Endothelial cell of umbilical vein (primary cell): ENCODE data around the gene CD200R1. TPM values are rescaled to one million over a fixed set of nuclear protein-coding genes. Genes with fewer than 3 reads are reported as not detected.

Source experiments
- BruUV-seq: library from RNA; stranded (reverse); fragments of 400-500 nt; replicated peaks from 2 replicates; lab custom pipeline; 2021; lab: Mats Ljungman, UMichigan
- CTCF ChIA-PET: fragments of 300-600, 350-600 bp; sonication (Branson Sonifier 250); formaldehyde crosslinking; loops from one replicate; lab custom pipeline; 2021; ENCODE audit warnings: antibody characterized with exemption, inconsistent platforms; lab: Charles Lee
- POLR2A ChIA-PET: fragments of 300-600, 350-600 bp; sonication (Branson Sonifier 250); formaldehyde crosslinking; loops from one replicate; lab custom pipeline; 2021; ENCODE audit warnings: antibody characterized with exemption, inconsistent platforms; lab: Charles Lee
- DNase-seq: peaks from one replicate; pipeline ENCODE4 v3.0.0-alpha.2; 2011; ENCODE audit warnings: low read depth, low spot score
- FAIRE-seq: peaks from 2 replicates; lab custom pipeline; 2011; peaks lifted over from hg19 to GRCh38; lab: Jason Lieb, UNC
- H2AFZ ChIP-seq: 2 replicates; pipeline ENCODE4 v1.6.0; 2012; ENCODE audit warnings: low read depth, low read length, control low read depth, inconsistent platforms
- H3K27ac ChIP-seq: 2 replicates; pipeline ENCODE4 v1.5.1; 2011; ENCODE audit warnings: low read depth, mild to moderate bottlenecking, control low read depth, low read length, moderate library complexity; ENCODE audit not compliant: insufficient read depth
- H3K27me3 ChIP-seq, 2 experiments: 2 replicates each; pipeline versions ENCODE4 v1.6.0 to v1.6.1; 2011; ENCODE audit warnings: low read length in 2 of 2, mixed read lengths in 1 of 2; ENCODE audit not compliant: control insufficient read depth in 2 of 2, insufficient read depth in 2 of 2
- H3K36me3 ChIP-seq, 2 experiments: 2 replicates in 1 of 2; 3 replicates in 1 of 2; pipeline ENCODE4 v1.5.1; 2011; ENCODE audit warnings: low read length in 2 of 2, mild to moderate bottlenecking in 1 of 2, moderate library complexity in 1 of 2; ENCODE audit not compliant: control insufficient read depth in 2 of 2, insufficient read depth in 2 of 2; ENCODE audit errors: extremely low read depth in 1 of 2
- H3K4me1 ChIP-seq: 3 replicates; pipeline ENCODE4 v1.5.1; 2011; ENCODE audit warnings: mild to moderate bottlenecking, low read length; ENCODE audit not compliant: control insufficient read depth, insufficient read depth; ENCODE audit errors: extremely low read depth
- H3K4me2 ChIP-seq: 2 replicates; pipeline ENCODE4 v1.6.1; 2011; ENCODE audit warnings: low read length, control low read depth, mixed read lengths; ENCODE audit not compliant: insufficient read depth
- H3K4me3 ChIP-seq, 3 experiments: fragments of 200-600 bp in 1 of 3; sonication (generic), shearing (Covaris generic) in 1 of 3; replicated peaks in 1 of 3; 2 replicates each; pipeline ENCODE4 v1.5.1; 2011 to 2016; ENCODE audit warnings: control low read depth in 3 of 3, low read length in 3 of 3, mild to moderate bottlenecking in 2 of 3, inconsistent platforms in 1 of 3, low read depth in 1 of 3, moderate library complexity in 1 of 3; ENCODE audit not compliant: insufficient read depth in 1 of 3
- H3K79me2 ChIP-seq: 2 replicates; pipeline ENCODE4 v1.6.0; 2012; ENCODE audit warnings: low read length, inconsistent platforms; ENCODE audit not compliant: control insufficient read depth, insufficient read depth
- H3K9ac ChIP-seq: replicated peaks from 2 replicates; pipeline ENCODE3; 2011; ENCODE audit warnings: low read length, control low read depth; ENCODE audit not compliant: insufficient read depth; ENCODE audit errors: extremely low read depth
- H3K9me1 ChIP-seq: replicated peaks from 3 replicates; pipeline ENCODE4 v1.6.0; 2011; ENCODE audit warnings: mild to moderate bottlenecking, low read length; ENCODE audit not compliant: control insufficient read depth, insufficient read depth; ENCODE audit errors: extremely low read depth
- H3K9me3 ChIP-seq: replicated peaks from 2 replicates; pipeline ENCODE4 v1.5.1; 2012; ENCODE audit warnings: low read length, inconsistent platforms; ENCODE audit not compliant: control insufficient read depth, insufficient read depth
- H4K20me1 ChIP-seq: replicated peaks from 2 replicates; pipeline ENCODE3; 2011; ENCODE audit warnings: mild to moderate bottlenecking, low read length; ENCODE audit not compliant: control insufficient read depth, insufficient read depth; ENCODE audit errors: extremely low read depth
- CTCF ChIP-seq, 2 donors: IDR thresholded peaks; 1 replicate in 1 of 2; 2 replicates in 1 of 2; pipeline ENCODE4 v1.5.1; 2011; ENCODE audit warnings: low read length in 2 of 2, mild to moderate bottlenecking in 2 of 2, moderate library complexity in 2 of 2, control low read depth in 1 of 2, inconsistent platforms in 1 of 2, low read depth in 1 of 2; ENCODE audit not compliant: insufficient read depth in 1 of 2; ENCODE audit errors: extremely low read depth in 1 of 2
- EZH2 ChIP-seq: IDR thresholded peaks from 2 replicates; pipeline ENCODE4 v1.6.1; 2012; ENCODE audit warnings: borderline replicate concordance, low read depth, mild to moderate bottlenecking, moderate library complexity, low read length, inconsistent platforms; ENCODE audit not compliant: severe bottlenecking
- FOS ChIP-seq: IDR thresholded peaks from 2 replicates; pipeline ENCODE4 v1.6.1; 2011; ENCODE audit warnings: mild to moderate bottlenecking, low read length, moderate library complexity, borderline replicate concordance; ENCODE audit not compliant: insufficient read depth
- GATA2 ChIP-seq: IDR thresholded peaks from 2 replicates; pipeline ENCODE4 v1.7.0; 2011; ENCODE audit warnings: low read depth, mild to moderate bottlenecking, moderate library complexity, mixed read lengths, low read length; ENCODE audit not compliant: insufficient read length, insufficient read depth
- JUN ChIP-seq: IDR thresholded peaks from 2 replicates; pipeline ENCODE4 v1.6.1; 2011; ENCODE audit warnings: borderline replicate concordance, low read depth; ENCODE audit not compliant: insufficient read length, insufficient read depth
- MAX ChIP-seq: IDR thresholded peaks from 2 replicates; pipeline ENCODE4 v1.6.1; 2011; ENCODE audit not compliant: insufficient read depth, insufficient read length
- MYC ChIP-seq: IDR thresholded peaks from one replicate; pipeline ENCODE4 v1.6.1; 2011; ENCODE audit warnings: mild to moderate bottlenecking, low read depth, low read length
- POLR2A ChIP-seq: IDR thresholded peaks from 2 replicates; pipeline ENCODE4 v1.6.1; 2012; ENCODE audit warnings: low read depth, mild to moderate bottlenecking, control low read depth, low read length
- POLR2AphosphoS5 ChIP-seq: IDR thresholded peaks from 2 replicates; pipeline ENCODE4 v1.6.1; 2012; ENCODE audit warnings: low read depth, mild to moderate bottlenecking, control low read depth, low read length, moderate library complexity; ENCODE audit not compliant: insufficient read depth
- dilution Hi-C: fragments of 300-500 bp; cut with MboI; formaldehyde crosslinking; loops from one replicate; pipeline ENCODE4 v1.15.0; 2019; ENCODE audit warnings: low sequenced_read_pairs; ENCODE audit not compliant: extremely low pct_ligation_motif_present
- intact Hi-C: fragments of 100-400 bp; cut with micrococcal nuclease; formaldehyde crosslinking; loops from one replicate; pipeline ENCODE4 v1.10.0; 2022
- polyA plus RNA-seq, 4 experiments: library from polyadenylated mRNA; depleted of rRNA in 3 of 4; stranded (reverse) in 3 of 4; unstranded in 1 of 4; fragments of >200 nt; gene quantifications; 2 replicates each; pipeline versions ENCODE4 v1.2.1 to v1.2.3, GENCODE V29; 2011 to 2012; ENCODE audit warnings: missing spikeins in 1 of 4
- total RNA-seq: library from RNA; stranded (reverse); gene quantifications from 2 replicates; pipeline ENCODE4 v1.2.3, GENCODE V29; 2021

The CD200R1 gene
- total and polyA plus RNA-seq, 2 donors (not counting 3 experiments of a cell fraction or from before 2014, with no cell fraction given) = not detected

- TF ChIP-seq MAX (no peak), FOS (no peak), JUN (no peak), POLR2AphosphoS5 (no peak), POLR2A (no peak), GATA2 (no peak), MYC (no peak), CTCF (IDR thresholded peaks at IDR 0.05; ENCODE audit: extremely low read depth in 1 of 2, insufficient read depth in 1 of 2, low read depth in 1 of 2, low read length in 2 of 2) (no peak), EZH2 (no peak)
- Histone ChIP-seq H3K27ac (no peak overlapping the region), H2AFZ (no peak overlapping the region), H3K79me2 (no peaks in the 10 kb centered on the region), H3K36me3 (no peaks in the 10 kb centered on the region), H3K27me3 (peaks cover 9 to 31% of the 10 kb centered on the region in 2 experiments), H3K4me2 (no peak overlapping the region), H3K9me3 (no peaks in the 10 kb centered on the region), H3K9me1 (no peaks in the 10 kb centered on the region), H3K4me3 (no peak overlapping the region), H4K20me1 (no peaks in the 10 kb centered on the region), H3K9ac (no peak overlapping the region), H3K4me1 (no peaks in the 10 kb centered on the region)
- POLR2A ChIA-PET = no interaction called here
- dilution Hi-C loops (no loop called here), intact Hi-C loops (no loop called here)
- CTCF ChIA-PET = interaction anchor here (1.1 to 4.0 kb wide), 2 partner anchors 13 to 239 kb away, joined by 3 to 22 read pairs; no protein-coding TSS in a partner anchor
- DNase-seq (no peak), FAIRE-seq (peak; percentile 50)
- BruUV-seq = no TSS peak
Measured at GRCh38 chr3:112973325-112974177, 1.4 kb downstream of the CD200R1 start.
